SK-N-SH (cell line): ENCODE results near the gene ST6GALNAC3.

ENCODE experiments used
- CTCF ChIP-seq: fragments of 200-600 bp; sonication (generic); IDR thresholded peaks from 2 replicates; pipeline ENCODE4 v1.6.1; 2017; ENCODE audit warnings: antibody characterized with exemption, mild to moderate bottlenecking, moderate library complexity
- EP300 ChIP-seq, 2 experiments: IDR thresholded peaks; 2 replicates each; pipeline versions ENCODE4 v1.4.0 to v1.6.1; 2012; ENCODE audit warnings: borderline replicate concordance in 1 of 2, low read depth in 1 of 2, low read length in 1 of 2
- GABPA ChIP-seq: IDR thresholded peaks from 2 replicates; pipeline ENCODE4 v1.4.0; 2012; ENCODE audit warnings: low read depth, mild to moderate bottlenecking
- JUND ChIP-seq: IDR thresholded peaks from 2 replicates; pipeline ENCODE4 v1.4.0; 2012
- MAX ChIP-seq: IDR thresholded peaks from 2 replicates; pipeline ENCODE4 v1.4.0; 2012; ENCODE audit warnings: low read depth
- MXI1 ChIP-seq: IDR thresholded peaks from 2 replicates; pipeline ENCODE4 v1.6.1; 2012; ENCODE audit warnings: mild to moderate bottlenecking, low read depth, low read length, improper control_type of control experiment
- NFIC ChIP-seq: IDR thresholded peaks from 2 replicates; pipeline ENCODE4 v1.4.0; 2012; ENCODE audit warnings: borderline replicate concordance
- POLR2AphosphoS5 ChIP-seq: IDR thresholded peaks from 2 replicates; pipeline ENCODE4 v1.6.1; 2012; ENCODE audit warnings: low read depth, low read length
- RAD21 ChIP-seq: IDR thresholded peaks from 2 replicates; pipeline ENCODE4 v1.6.1; 2012; ENCODE audit warnings: mild to moderate bottlenecking, low read length
- TCF12 ChIP-seq: IDR thresholded peaks from 2 replicates; pipeline ENCODE4 v1.4.0; 2012
- TEAD4 ChIP-seq: IDR thresholded peaks from 2 replicates; pipeline ENCODE4 v1.4.0; 2012; ENCODE audit warnings: mild to moderate bottlenecking, borderline replicate concordance; ENCODE audit not compliant: insufficient read depth

DNA sequence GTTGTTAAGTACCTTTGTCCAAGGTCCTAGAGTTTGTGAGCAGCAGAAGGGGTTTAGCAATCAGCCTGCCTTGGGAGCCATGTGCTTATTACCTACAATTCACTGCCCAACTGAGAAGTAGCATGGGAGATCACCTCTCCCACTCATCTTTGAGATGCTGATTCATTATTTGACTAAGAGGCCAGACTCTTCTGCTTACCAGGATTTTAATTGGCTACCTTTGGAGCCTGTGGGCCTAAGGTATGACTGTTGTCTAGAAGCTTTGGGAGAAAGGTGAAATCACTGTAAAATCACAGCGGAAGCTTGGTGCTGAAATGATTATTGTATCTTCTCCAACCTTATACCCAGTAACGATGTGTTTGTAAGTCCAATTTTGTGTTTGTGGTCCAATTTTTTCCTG, 213.4 kb downstream of the ST6GALNAC3 start:
- no peak for TF ChIP-seq MAX
- TF ChIP-seq MXI1: no peak
- no peak for TF ChIP-seq NFIC
- TF ChIP-seq POLR2AphosphoS5: no peak
- no peak for TF ChIP-seq CTCF
- TF ChIP-seq GABPA: no peak
- no peak for TF ChIP-seq TEAD4
- TF ChIP-seq JUND: no peak
- no peak for TF ChIP-seq TCF12
- no peak for TF ChIP-seq EP300 (IDR thresholded peaks at IDR 0.05; ENCODE audit: borderline replicate concordance in 1 of 2, low read depth in 1 of 2, low read length in 1 of 2)
- no peak for TF ChIP-seq RAD21
